Endometrium (tissue), 2 donors: ENCODE results near the gene TENM4.

Experiments used
- FAIRE-seq: peaks from 2 replicates; lab custom pipeline; 2012; peaks lifted over from hg19 to GRCh38; lab: Jason Lieb, UNC
- donor health status: control.
- donor health status: control.

TENM4 gene

GRCh38 chr11:79052544-79052943 is 388.3 kb downstream of the TENM4 start:
- FAIRE-seq = no peak

GRCh38 chr11:79050786-79051185 is 390.0 kb downstream of the TENM4 start:
- FAIRE-seq = no peak

- no peak for FAIRE-seq
Observed at GRCh38 chr11:79049741-79050179, 391.1 kb downstream of the TENM4 start.

- no peak for FAIRE-seq
Observed at GRCh38 chr11:79047980-79048379, 392.9 kb downstream of the TENM4 start.

GRCh38 chr11:79047321-79047720 is 393.5 kb downstream of the TENM4 start:
- FAIRE-seq = no peak

- FAIRE-seq = no peak
Observed at GRCh38 chr11:79046366-79046765, 394.5 kb downstream of the TENM4 start.

- FAIRE-seq = no peak
Observed at GRCh38 chr11:79045800-79046304, 395.0 kb downstream of the TENM4 start.

- no peak for FAIRE-seq
Observed at GRCh38 chr11:79045018-79045799, 395.6 kb downstream of the TENM4 start.

GRCh38 chr11:79044201-79044600 is 396.6 kb downstream of the TENM4 start:
- no peak for FAIRE-seq

GRCh38 chr11:79043726-79044125 is 397.1 kb downstream of the TENM4 start:
- no peak for FAIRE-seq

GRCh38 chr11:79042824-79043223 is 398.0 kb downstream of the TENM4 start:
- no peak for FAIRE-seq

- FAIRE-seq = no peak
Observed at GRCh38 chr11:79040348-79040747, 400.5 kb downstream of the TENM4 start.

GRCh38 chr11:79039122-79039521 is 401.7 kb downstream of the TENM4 start:
- FAIRE-seq = no peak

- FAIRE-seq = no peak
Observed at GRCh38 chr11:79035881-79036280, 404.9 kb downstream of the TENM4 start.

- no peak for FAIRE-seq
Observed at GRCh38 chr11:79033833-79034232, 407.0 kb downstream of the TENM4 start.

- no peak for FAIRE-seq
Observed at GRCh38 chr11:79030448-79030847, 410.4 kb downstream of the TENM4 start.

- FAIRE-seq = no peak
Observed at GRCh38 chr11:79028225-79028624, 412.6 kb downstream of the TENM4 start.

- FAIRE-seq = no peak
Observed at GRCh38 chr11:79026803-79027445, 413.9 kb downstream of the TENM4 start.

- FAIRE-seq = no peak
Observed at GRCh38 chr11:79025622-79026021, 415.2 kb downstream of the TENM4 start.

GRCh38 chr11:79025097-79025496 is 415.7 kb downstream of the TENM4 start:
- no peak for FAIRE-seq

GRCh38 chr11:79022265-79022664 is 418.6 kb downstream of the TENM4 start:
- no peak for FAIRE-seq

GRCh38 chr11:79021601-79022000 is 419.2 kb downstream of the TENM4 start:
- FAIRE-seq = no peak

GRCh38 chr11:79019975-79020374 is 420.9 kb downstream of the TENM4 start:
- FAIRE-seq = no peak

- no peak for FAIRE-seq
Observed at GRCh38 chr11:79019277-79019676, 421.6 kb downstream of the TENM4 start.
